Thymus (tissue), 11 donors: ENCODE results near the gene SPG7. TPM values are rescaled to one million over a fixed set of nuclear protein-coding genes. Genes with fewer than 3 reads are reported as not detected.
A peak's percentile ranks its signal among the peaks of the same experiment; 100 is the strongest.

Experiments used
- DNase-seq, 9 donors: peaks; one replicate each; pipeline ENCODE4 v3.0.0-alpha.2; 2013; ENCODE audit warnings: low spot score in 9 of 9, low read depth in 6 of 9, missing footprints in 1 of 9
- H3K27ac ChIP-seq, 2 donors: one replicate each; pipeline ENCODE4 v1.5.1; 2013; ENCODE audit warnings: control low read depth in 1 of 2, low read depth in 1 of 2, low read length in 1 of 2, mild to moderate bottlenecking in 1 of 2, moderate library complexity in 1 of 2
- H3K27me3 ChIP-seq, 2 donors: one replicate each; pipeline ENCODE4 v1.5.1; 2013; ENCODE audit warnings: low read length in 1 of 2; ENCODE audit not compliant: control insufficient read depth in 2 of 2, insufficient read depth in 1 of 2
- H3K36me3 ChIP-seq, 2 donors: one replicate each; pipeline ENCODE4 v1.5.1; 2013; ENCODE audit warnings: low read length in 1 of 2, mild to moderate bottlenecking in 1 of 2, moderate library complexity in 1 of 2; ENCODE audit not compliant: control insufficient read depth in 2 of 2, insufficient read depth in 2 of 2
- H3K4me1 ChIP-seq, 2 donors: one replicate each; pipeline ENCODE4 v1.5.1; 2013; ENCODE audit warnings: low read length in 2 of 2; ENCODE audit not compliant: control insufficient read depth in 2 of 2, insufficient read depth in 2 of 2
- H3K4me3 ChIP-seq, 2 donors: one replicate each; pipeline ENCODE4 v1.5.1; 2013; ENCODE audit warnings: low read length in 2 of 2, control low read depth in 1 of 2, mild to moderate bottlenecking in 1 of 2
- H3K9me3 ChIP-seq, 2 donors: one replicate each; pipeline ENCODE4 v1.5.1; 2013; ENCODE audit warnings: low read length in 1 of 2, mild to moderate bottlenecking in 1 of 2; ENCODE audit not compliant: control insufficient read depth in 2 of 2, insufficient read depth in 1 of 2
- WGBS: extraction: QIAGEN DNeasy Blood & Tissue Kit; methylation state at CpG from one replicate; pipeline ENCODE4 v1.1.7; 2013; 5-methylcytosine and 5-hydroxymethylcytosine counted together
- polyA plus RNA-seq: library from polyadenylated mRNA; stranded (reverse); fragments of 200-250 nt; gene quantifications from one replicate; pipeline ENCODE4 v1.2.3, GENCODE V29; 2013
- total RNA-seq: library from RNA; stranded (reverse); fragments of 120-200 nt; gene quantifications from one replicate; pipeline ENCODE4 v1.2.4, GENCODE V29; 2013
- donor health status: healthy.

Gene SPG7
- total and polyA plus RNA-seq, 2 donors, result 51.9 to 164 TPM

DNA sequence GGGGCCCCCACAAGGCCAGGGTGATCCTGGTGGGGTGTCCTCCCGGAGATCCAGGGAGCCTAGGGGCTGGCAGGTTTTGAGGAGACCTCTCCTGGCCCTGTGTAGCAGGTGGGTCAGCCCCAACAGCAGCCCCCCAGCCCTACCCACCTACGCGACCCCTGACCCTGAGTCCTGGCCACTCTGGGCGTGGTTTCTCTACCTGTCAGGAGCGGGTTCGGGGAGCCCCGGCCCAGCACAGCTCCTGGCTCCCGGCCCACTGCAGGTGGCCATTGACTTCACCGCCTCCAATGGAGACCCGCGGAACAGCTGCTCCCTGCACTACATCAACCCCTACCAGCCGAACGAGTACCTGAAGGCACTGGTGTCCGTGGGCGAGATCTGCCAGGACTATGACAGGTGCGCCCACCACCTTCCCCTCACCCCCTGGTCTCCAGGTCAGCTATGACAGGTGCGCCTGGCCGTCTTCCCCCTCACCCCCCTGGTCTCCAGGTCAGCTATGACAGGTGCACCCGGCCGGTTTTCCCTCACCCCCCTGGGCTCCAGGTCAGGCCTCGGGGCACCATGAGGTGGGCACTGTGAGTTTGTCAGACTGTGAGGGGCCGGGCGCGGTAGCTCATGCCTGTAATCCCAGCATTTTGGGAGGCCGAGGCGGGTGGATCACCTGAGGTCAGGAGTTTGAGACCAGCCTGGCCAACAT is 80.4 kb downstream of the SPG7 start:
- H3K4me3 ChIP-seq, result no peak overlapping the region
- no peak overlapping the region for H3K27ac ChIP-seq
- H3K9me3 ChIP-seq, result peaks cover 0 to 28% of the 10 kb centered on the region in 2 donors
- 96% methylated on average over 26 of the region's 26 CpGs for WGBS
- no peaks in the 10 kb centered on the region for H3K27me3 ChIP-seq
- no peaks in the 10 kb centered on the region for H3K36me3 ChIP-seq
- DNase-seq, result no peak
- H3K4me1 ChIP-seq, result peaks cover 10 to 18% of the 10 kb centered on the region in 2 donors

GRCh38 chr16:89589241-89589926 is 81.2 kb downstream of the SPG7 start:
- DNase-seq, result no peak
- peaks cover 0 to 28% of the 10 kb centered on the region in 2 donors for H3K9me3 ChIP-seq
- no peak overlapping the region for H3K4me3 ChIP-seq
- peaks cover 16 to 27% of the 10 kb centered on the region in 2 donors for H3K4me1 ChIP-seq
- WGBS, result 97% methylated on average over 21 of the region's 21 CpGs
- no peak overlapping the region for H3K27ac ChIP-seq
- no peaks in the 10 kb centered on the region for H3K27me3 ChIP-seq
- no peaks in the 10 kb centered on the region for H3K36me3 ChIP-seq

DNA sequence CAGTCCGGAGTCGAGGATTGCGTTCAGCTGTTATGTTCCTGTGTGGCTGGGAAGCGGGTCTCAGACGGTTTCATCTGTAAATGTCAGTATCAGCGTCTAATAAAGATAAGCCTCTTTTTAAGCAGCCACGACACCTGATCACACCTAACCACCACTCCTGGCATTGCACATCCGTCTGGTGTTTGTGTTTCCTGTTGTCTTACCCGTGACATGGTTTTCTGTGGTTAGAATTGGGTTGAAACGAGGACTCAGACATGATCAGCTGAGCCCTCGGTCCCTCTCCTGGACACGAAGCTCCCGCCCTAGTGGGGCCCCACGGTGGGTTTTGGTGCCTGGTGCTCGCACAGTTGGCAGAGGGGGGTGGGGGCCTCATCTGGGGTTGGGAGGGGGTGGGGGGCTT is 85.6 kb downstream of the SPG7 start:
- Histone ChIP-seq H3K27me3 (no peaks in the 10 kb centered on the region), H3K9me3 (peaks cover 0 to 7% of the 10 kb centered on the region in 2 donors), H3K4me1 (peaks cover 7 to 40% of the 10 kb centered on the region in 2 donors), H3K4me3 (peak overlapping the region in 1 of 2 donors; percentile 36), H3K36me3 (no peaks in the 10 kb centered on the region), H3K27ac (peak overlapping the region; percentile 65 to 76)
- peak in 4 of 9 donors; percentile 47 to 81 (median 54) for DNase-seq
- 7% methylated on average over 15 of the region's 15 CpGs for WGBS

GRCh38 chr16:89595330-89596060 is 87.3 kb downstream of the SPG7 start:
- 98% methylated on average over 47 of the region's 47 CpGs for WGBS
- no peaks in the 10 kb centered on the region for H3K27me3 ChIP-seq
- no peaks in the 10 kb centered on the region for H3K9me3 ChIP-seq
- peaks cover 7 to 56% of the 10 kb centered on the region in 2 donors for H3K4me1 ChIP-seq
- H3K4me3 ChIP-seq, result no peak overlapping the region
- no peaks in the 10 kb centered on the region for H3K36me3 ChIP-seq
- DNase-seq, result no peak
- H3K27ac ChIP-seq, result no peak overlapping the region

DNA sequence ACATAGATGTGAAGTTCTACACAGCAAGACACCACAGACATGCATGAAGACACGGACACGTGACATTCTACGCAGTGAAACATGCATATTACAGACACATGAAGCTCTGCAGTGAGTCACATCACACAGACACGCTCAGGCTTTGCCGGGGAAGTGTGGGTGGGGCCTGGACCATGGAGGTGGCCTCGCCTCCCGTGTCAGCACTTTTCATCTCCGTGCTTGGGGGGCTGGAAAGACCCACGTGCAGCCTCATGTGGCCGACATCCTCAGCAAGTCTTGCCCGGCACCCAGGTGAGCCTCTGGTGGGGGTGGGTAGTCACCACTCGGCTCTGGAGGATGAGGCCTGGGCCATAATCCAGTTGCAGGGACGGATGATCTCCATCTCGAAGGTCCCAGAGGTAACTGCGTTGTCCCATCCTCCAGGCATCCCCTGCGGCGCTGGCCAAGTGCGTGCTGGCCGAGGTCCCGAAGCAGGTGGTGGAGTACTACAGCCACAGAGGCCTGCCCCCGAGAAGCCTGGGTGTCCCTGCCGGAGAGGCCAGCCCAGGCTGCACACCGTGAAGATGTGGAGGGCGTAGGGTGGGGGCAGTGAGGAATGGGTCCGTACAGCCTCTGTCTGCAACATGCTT is 88.0 kb downstream of the SPG7 start:
- WGBS, result 96% methylated on average over 25 of the region's 25 CpGs
- H3K9me3 ChIP-seq, result no peaks in the 10 kb centered on the region

DNA sequence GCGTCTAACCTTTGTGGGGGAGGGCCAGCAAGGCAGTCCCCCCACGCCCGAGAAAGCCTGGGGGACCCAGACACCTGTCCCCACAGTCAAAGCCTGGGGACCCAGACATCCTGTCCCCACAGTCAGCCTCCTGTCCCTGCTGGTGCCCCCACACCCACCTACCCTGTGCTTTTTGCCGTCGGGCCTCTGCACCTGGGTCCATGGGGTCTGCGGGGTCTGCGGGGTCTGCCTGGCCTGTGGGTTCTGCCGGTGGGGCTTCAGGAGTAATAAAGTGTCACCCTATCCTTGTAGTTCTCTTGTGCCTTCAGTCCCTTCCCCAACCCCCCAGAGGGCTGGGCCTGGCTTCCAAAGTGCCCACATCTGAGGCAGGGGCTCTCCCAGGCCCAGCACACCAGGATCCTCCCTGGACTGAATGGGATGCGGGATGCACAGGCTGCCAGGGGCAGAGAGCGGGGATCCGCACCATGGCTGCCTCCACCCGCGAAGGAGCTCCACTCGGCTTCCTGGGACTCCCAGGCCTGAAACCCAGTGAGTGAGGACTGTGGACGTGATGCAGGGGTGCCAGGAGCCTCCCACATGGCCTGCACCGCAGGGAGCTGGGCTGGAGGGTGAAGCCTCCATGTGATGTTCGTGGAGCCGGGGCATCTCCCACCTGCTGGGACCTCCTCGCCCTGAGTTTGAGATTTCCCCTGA is 88.9 kb downstream of the SPG7 start:
- Histone ChIP-seq H3K4me1 (peaks cover 10 to 62% of the 10 kb centered on the region in 2 donors), H3K36me3 (no peaks in the 10 kb centered on the region), H3K27ac (no peak overlapping the region), H3K27me3 (peaks cover 0 to 3% of the 10 kb centered on the region in 2 donors), H3K9me3 (no peaks in the 10 kb centered on the region), H3K4me3 (no peak overlapping the region)
- DNase-seq, result no peak
- 91% methylated on average over 19 of the region's 19 CpGs for WGBS

More for the DNA sequence above, 88.0 kb downstream of the SPG7 start:
- Histone ChIP-seq H3K4me3 (no peak overlapping the region), H3K36me3 (no peaks in the 10 kb centered on the region), H3K27ac (no peak overlapping the region), H3K4me1 (peaks cover 7 to 58% of the 10 kb centered on the region in 2 donors), H3K27me3 (no peaks in the 10 kb centered on the region)
- DNase-seq, result no peak

DNA sequence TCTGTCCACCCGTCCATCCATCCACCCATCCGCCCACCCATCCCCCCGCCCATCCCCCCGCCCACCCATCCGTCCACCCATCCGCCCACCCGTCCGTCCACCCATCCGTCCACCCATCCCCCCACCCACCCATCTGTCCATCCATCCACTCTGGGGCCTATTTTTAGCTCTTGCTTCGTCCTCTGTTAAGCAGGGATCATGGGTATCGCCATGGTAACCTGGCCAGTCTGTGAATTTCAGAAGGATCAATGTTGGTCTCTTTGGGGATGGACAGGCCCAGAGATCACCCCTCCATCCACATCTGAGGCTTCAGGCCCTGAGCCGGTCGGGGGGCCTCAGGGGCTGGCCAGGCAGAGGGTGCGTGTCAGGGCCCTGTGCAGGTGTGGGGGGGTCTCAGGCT is 90.0 kb downstream of the SPG7 start:
- Histone ChIP-seq H3K36me3 (no peaks in the 10 kb centered on the region), H3K4me3 (no peak overlapping the region), H3K9me3 (no peaks in the 10 kb centered on the region), H3K4me1 (peaks cover 21 to 73% of the 10 kb centered on the region in 2 donors), H3K27me3 (peaks cover 0 to 10% of the 10 kb centered on the region in 2 donors), H3K27ac (no peak overlapping the region)
- no peak for DNase-seq
- 94% methylated on average over 14 of the region's 14 CpGs for WGBS

GRCh38 chr16:89599451-89599858 is 91.3 kb downstream of the SPG7 start:
- Histone ChIP-seq H3K9me3 (no peaks in the 10 kb centered on the region), H3K36me3 (no peaks in the 10 kb centered on the region), H3K4me1 (peaks cover 14 to 63% of the 10 kb centered on the region in 2 donors), H3K4me3 (no peak overlapping the region), H3K27ac (no peak overlapping the region), H3K27me3 (peaks cover 0 to 10% of the 10 kb centered on the region in 2 donors)
- 32% methylated on average over 8 of the region's 8 CpGs for WGBS
- DNase-seq, result peak in 3 of 9 donors; percentile 58 to 70 (median 61)
